HG03565 (cell line): Measurements from ENCODE around the gene AACS.
"Not testable (repeated sequence)": the region's sequence is repeated elsewhere in the genome, so short reads cannot be mapped to it uniquely, and the experiment has no call there.

Experiments
- ATAC-seq: cut with Tn5 transposase; IDR thresholded peaks from one replicate; pipeline ENCODE4 v1.9.1; 2021; ENCODE audit warnings: mild to moderate bottlenecking, moderate library complexity; ENCODE audit not compliant: unreplicated experiment

The AACS gene

GRCh38 chr12:125065021-125065918 lies at the start of gene AACS:
Gene AACS (plus strand): TSS chr12:125065435. CDS start chr12:125065585, 150 bp downstream.
- peak; percentile 72 for ATAC-seq

GRCh38 chr12:125015680-125016310 lies 49.4 kb upstream of the AACS start:
- ATAC-seq = no peak

- no peak for ATAC-seq
Measured at GRCh38 chr12:125017801-125018200, 47.4 kb upstream of the AACS start.

GRCh38 chr12:125018356-125018755 lies 46.9 kb upstream of the AACS start:
- ATAC-seq = no peak

GRCh38 chr12:125021096-125021495 lies 44.1 kb upstream of the AACS start:
- ATAC-seq = no peak

GRCh38 chr12:125021771-125022170 lies 43.5 kb upstream of the AACS start:
- no peak for ATAC-seq

GRCh38 chr12:125023065-125023464 lies 42.2 kb upstream of the AACS start:
- no peak for ATAC-seq

- no peak for ATAC-seq
Measured at GRCh38 chr12:125024949-125025563, 40.2 kb upstream of the AACS start.

- no peak for ATAC-seq
Measured at GRCh38 chr12:125025606-125026235, 39.5 kb upstream of the AACS start.

- no peak for ATAC-seq
Measured at GRCh38 chr12:125028106-125028505, 37.1 kb upstream of the AACS start.

GRCh38 chr12:125029761-125030358 lies 35.4 kb upstream of the AACS start:
- ATAC-seq = no peak

- not testable (repeated sequence) for ATAC-seq
Measured at GRCh38 chr12:125031471-125031870, 33.8 kb upstream of the AACS start.

- no peak for ATAC-seq
Measured at GRCh38 chr12:125032466-125033152, 32.6 kb upstream of the AACS start.

- no peak for ATAC-seq
Measured at GRCh38 chr12:125033288-125033687, 31.9 kb upstream of the AACS start.

- ATAC-seq = no peak
Measured at GRCh38 chr12:125038976-125039625, 26.1 kb upstream of the AACS start.

- no peak for ATAC-seq
Measured at GRCh38 chr12:125049093-125049458, 16.2 kb upstream of the AACS start.

- no peak for ATAC-seq
Measured at GRCh38 chr12:125050446-125050845, 14.8 kb upstream of the AACS start.

GRCh38 chr12:125050868-125051267 lies 14.4 kb upstream of the AACS start:
- ATAC-seq = no peak

GRCh38 chr12:125053821-125054220 lies 11.4 kb upstream of the AACS start:
- no peak for ATAC-seq

- no peak for ATAC-seq
Measured at GRCh38 chr12:125055591-125055990, 9.6 kb upstream of the AACS start.
